Measurements from ENCODE around the gene CDCA5. TPM values are rescaled to one million over a fixed set of nuclear protein-coding genes. Genes with fewer than 3 reads are reported as not detected.

The CDCA5 gene
- total RNA-seq, 1 donor from 2014 or later = 16.5 TPM

DNA sequence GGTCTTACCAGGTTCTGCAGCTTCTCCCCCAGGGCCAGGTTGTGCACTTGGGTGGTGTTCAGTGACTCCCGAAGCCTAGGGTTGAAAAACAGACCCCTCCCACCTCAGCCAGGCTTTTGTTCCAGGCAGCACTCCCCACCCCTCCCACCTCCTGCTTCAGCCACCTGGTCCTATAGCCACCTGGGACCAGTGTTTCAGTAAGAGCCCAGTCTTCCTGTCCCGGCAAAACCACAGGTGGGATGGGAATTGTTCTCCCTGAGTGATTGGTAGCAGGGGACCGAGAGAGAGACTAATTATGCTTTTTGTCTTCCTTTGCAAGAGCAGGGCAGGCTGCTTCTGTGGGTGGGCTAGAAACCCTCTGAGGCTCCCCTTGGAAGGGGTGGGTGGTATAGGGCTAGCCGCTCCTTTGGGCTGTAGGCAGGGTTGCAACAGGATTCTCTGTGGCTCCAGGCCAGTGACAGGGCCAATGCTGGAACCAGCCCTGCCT, 17.0 kb downstream of the CDCA5 start:
- TF ChIP-seq, protein P1, sequence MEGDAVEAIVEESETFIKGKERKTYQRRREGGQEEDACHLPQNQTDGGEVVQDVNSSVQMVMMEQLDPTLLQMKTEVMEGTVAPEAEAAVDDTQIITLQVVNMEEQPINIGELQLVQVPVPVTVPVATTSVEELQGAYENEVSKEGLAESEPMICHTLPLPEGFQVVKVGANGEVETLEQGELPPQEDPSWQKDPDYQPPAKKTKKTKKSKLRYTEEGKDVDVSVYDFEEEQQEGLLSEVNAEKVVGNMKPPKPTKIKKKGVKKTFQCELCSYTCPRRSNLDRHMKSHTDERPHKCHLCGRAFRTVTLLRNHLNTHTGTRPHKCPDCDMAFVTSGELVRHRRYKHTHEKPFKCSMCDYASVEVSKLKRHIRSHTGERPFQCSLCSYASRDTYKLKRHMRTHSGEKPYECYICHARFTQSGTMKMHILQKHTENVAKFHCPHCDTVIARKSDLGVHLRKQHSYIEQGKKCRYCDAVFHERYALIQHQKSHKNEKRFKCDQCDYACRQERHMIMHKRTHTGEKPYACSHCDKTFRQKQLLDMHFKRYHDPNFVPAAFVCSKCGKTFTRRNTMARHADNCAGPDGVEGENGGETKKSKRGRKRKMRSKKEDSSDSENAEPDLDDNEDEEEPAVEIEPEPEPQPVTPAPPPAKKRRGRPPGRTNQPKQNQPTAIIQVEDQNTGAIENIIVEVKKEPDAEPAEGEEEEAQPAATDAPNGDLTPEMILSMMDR (IDR thresholded peaks at IDR 0.05; ENCODE audit: unreplicated experiment) = no peak
- H3K9me3 Mint-ChIP-seq = no peaks in the 10 kb centered on the region
- no peaks in the 10 kb centered on the region for H3K36me3 Mint-ChIP-seq
- H3K27ac Mint-ChIP-seq = no peak overlapping the region
- H3K4me1 Mint-ChIP-seq = no peaks in the 10 kb centered on the region
- no peak overlapping the region for H3K4me3 Mint-ChIP-seq
- peaks cover 2% of the 10 kb centered on the region for H3K27me3 Mint-ChIP-seq (ENCODE audit: low read depth)
- DNase-seq (ENCODE audit: low spot score in 2 of 2, unreplicated experiment in 2 of 2) = no peak

DNA sequence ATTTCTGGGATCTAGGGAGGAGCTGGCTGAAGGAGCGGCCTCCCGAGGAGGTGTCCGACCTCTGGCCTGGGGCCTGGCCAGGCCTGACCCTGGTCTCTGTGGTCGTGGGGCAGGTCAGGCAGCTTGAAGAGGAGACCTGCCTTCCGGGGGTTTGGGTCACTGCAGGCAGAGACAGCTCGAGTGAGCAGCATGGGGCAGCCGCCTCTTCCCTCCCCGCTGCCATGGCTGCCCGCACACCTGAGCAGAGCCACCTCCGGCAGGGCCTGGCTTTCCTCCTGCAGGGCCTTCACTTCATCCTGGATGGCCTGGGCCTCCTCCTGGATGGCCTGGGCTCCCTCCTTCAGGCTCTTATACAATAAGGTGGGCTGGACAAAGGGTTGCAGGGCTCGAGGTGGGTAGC, 17.5 kb downstream of the CDCA5 start:
- H3K27ac Mint-ChIP-seq = no peak overlapping the region
- DNase-seq (ENCODE audit: low spot score in 2 of 2, unreplicated experiment in 2 of 2) = no peak
- no peak overlapping the region for H3K4me3 Mint-ChIP-seq
- no peaks in the 10 kb centered on the region for H3K9me3 Mint-ChIP-seq
- TF ChIP-seq, protein P1 (IDR thresholded peaks at IDR 0.05; ENCODE audit: unreplicated experiment) = no peak
- peaks cover 2% of the 10 kb centered on the region for H3K27me3 Mint-ChIP-seq (ENCODE audit: low read depth)
- no peaks in the 10 kb centered on the region for H3K36me3 Mint-ChIP-seq
- H3K4me1 Mint-ChIP-seq = no peaks in the 10 kb centered on the region

DNA sequence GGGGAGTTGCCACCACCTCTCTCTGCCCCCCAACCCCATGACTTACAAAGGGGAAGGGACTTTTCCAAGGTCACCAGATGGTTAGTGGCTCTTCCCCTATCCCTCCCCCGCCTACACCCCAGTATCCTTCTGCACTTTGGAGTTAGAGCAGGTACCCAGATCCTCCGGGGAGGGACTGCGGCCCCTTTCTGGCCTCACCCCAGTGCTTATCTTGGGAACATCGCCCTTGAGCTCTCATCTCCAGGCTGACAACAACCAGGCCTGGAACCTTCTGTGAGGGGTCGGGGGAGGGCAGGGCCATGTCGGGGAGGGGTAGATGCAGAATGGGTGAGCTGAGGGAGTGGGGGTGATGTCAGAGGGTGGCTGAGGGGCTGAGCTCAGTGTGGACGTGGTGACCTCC, 18.0 kb downstream of the CDCA5 start:
- no peak for DNase-seq (ENCODE audit: low spot score in 2 of 2, unreplicated experiment in 2 of 2)
- H3K9me3 Mint-ChIP-seq = no peaks in the 10 kb centered on the region
- no peak overlapping the region for H3K27ac Mint-ChIP-seq
- H3K4me3 Mint-ChIP-seq = no peak overlapping the region
- peaks cover 2% of the 10 kb centered on the region for H3K27me3 Mint-ChIP-seq (ENCODE audit: low read depth)
- TF ChIP-seq, protein P1 (IDR thresholded peaks at IDR 0.05; ENCODE audit: unreplicated experiment) = no peak
- no peaks in the 10 kb centered on the region for H3K36me3 Mint-ChIP-seq
- H3K4me1 Mint-ChIP-seq = no peaks in the 10 kb centered on the region

DNA sequence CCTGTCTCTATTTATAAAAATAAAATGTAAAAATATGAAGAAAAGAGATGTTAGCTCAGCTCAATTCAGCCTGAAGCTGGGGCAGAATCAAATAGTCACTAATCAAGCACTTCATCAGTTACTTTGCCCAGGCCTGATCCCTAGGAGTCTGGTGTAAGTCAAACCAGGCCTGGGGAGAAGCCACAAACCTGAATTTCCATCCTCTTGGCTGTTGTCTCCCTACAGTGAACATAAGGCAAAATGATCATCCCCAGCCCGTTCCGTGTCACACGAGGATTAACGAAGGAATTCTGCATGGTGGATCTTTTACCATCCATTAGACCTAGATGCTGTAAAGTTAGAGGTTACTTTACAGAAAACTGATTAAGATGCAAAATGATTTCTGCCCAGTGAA, 19.0 kb downstream of the CDCA5 start:
- no peak overlapping the region for H3K27ac Mint-ChIP-seq

DNA sequence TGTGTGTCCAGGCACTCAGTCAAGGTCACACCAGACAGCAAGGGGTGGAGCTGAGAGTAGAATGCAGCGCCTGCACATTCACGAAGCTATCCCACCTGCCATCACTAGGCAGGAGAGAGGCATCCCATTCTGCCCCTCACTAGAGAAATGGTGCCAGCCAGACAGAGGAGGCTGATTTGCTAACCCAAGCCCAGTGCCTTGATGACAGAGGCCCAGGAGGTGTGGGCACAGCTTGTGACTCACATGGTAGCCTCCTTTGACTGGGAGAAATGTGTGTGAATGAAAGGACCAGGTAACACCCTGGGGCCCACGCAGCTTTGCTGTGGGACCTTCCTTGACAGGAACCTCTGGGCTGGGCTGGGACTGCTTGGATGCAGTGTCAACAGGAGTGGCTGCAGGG, 20.3 kb downstream of the CDCA5 start:
- DNase-seq (ENCODE audit: low spot score in 2 of 2, unreplicated experiment in 2 of 2) = no peak
- Mint-ChIP-seq H3K27me3 (ENCODE audit: low read depth) (peaks cover 4% of the 10 kb centered on the region), H3K9me3 (no peaks in the 10 kb centered on the region), H3K27ac (no peak overlapping the region), H3K36me3 (no peaks in the 10 kb centered on the region), H3K4me1 (no peaks in the 10 kb centered on the region), H3K4me3 (no peak overlapping the region)
- TF ChIP-seq, protein P1 (IDR thresholded peaks at IDR 0.05; ENCODE audit: unreplicated experiment) = no peak

More for the DNA sequence above, 19.0 kb downstream of the CDCA5 start:
- no peaks in the 10 kb centered on the region for H3K36me3 Mint-ChIP-seq
- TF ChIP-seq, protein P1 (IDR thresholded peaks at IDR 0.05; ENCODE audit: unreplicated experiment) = no peak
- DNase-seq (ENCODE audit: low spot score in 2 of 2, unreplicated experiment in 2 of 2) = no peak
- no peaks in the 10 kb centered on the region for H3K9me3 Mint-ChIP-seq
- peaks cover 2% of the 10 kb centered on the region for H3K27me3 Mint-ChIP-seq (ENCODE audit: low read depth)
- H3K4me3 Mint-ChIP-seq = no peak overlapping the region
- no peaks in the 10 kb centered on the region for H3K4me1 Mint-ChIP-seq

DNA sequence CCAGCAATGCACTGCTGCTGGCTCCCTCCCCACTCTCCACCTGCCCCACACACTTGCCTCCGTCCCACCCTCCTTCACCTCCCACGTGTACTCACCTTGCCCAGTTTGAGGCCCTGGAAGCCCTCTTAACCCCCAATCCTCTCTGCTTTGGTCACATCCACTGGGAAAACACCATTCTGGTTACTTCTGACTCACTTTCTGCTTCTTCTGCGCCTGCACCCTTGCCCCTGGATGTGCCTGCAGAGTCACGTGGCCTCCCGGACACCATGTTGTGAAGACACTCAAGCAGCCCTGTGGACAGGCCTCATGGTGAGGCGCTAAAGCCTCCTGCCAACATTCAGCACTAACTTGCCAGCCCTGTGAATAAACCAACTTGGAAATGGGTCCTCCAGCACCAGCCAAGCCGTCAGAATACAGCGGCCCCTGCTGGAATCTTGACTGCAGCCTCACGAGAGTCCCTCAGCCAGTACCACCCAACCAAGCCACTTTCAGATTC, 22.9 kb downstream of the CDCA5 start:
- Mint-ChIP-seq H3K4me3 (no peak overlapping the region), H3K27me3 (ENCODE audit: low read depth) (peaks cover 4% of the 10 kb centered on the region), H3K27ac (no peak overlapping the region), H3K36me3 (no peaks in the 10 kb centered on the region), H3K9me3 (no peaks in the 10 kb centered on the region), H3K4me1 (no peaks in the 10 kb centered on the region)
- DNase-seq (ENCODE audit: low spot score in 2 of 2, unreplicated experiment in 2 of 2) = no peak
- TF ChIP-seq, protein P1 (IDR thresholded peaks at IDR 0.05; ENCODE audit: unreplicated experiment) = no peak
